IMR-90 (cell line): Measurements from ENCODE around the gene PRRX1.

ENCODE experiments used
- BHLHE40 ChIP-seq: fragments of 150-350 bp; IDR thresholded peaks from 2 replicates; pipeline ENCODE4 v1.6.1; 2016; ENCODE audit warnings: mild to moderate bottlenecking, low read depth, low read length
- CHD1 ChIP-seq: IDR thresholded peaks from 2 replicates; pipeline ENCODE4 v1.6.1; 2012; ENCODE audit warnings: low read depth, low read length, improper control_type of control experiment
- CTCF ChIP-seq: conservative IDR thresholded peaks from 2 replicates; pipeline ENCODE4 v1.5.1; 2012; ENCODE audit warnings: mild to moderate bottlenecking, low read depth, low read length, improper control_type of control experiment
- MAFK ChIP-seq: IDR thresholded peaks from 2 replicates; pipeline ENCODE4 v1.6.1; 2012; ENCODE audit warnings: low read depth, low read length, improper control_type of control experiment
- POLR2A ChIP-seq: IDR thresholded peaks from 2 replicates; pipeline ENCODE4 v1.6.1; 2012; ENCODE audit warnings: mild to moderate bottlenecking, low read depth, low read length
- RAD21 ChIP-seq: IDR thresholded peaks from 2 replicates; pipeline ENCODE4 v1.6.1; 2012; ENCODE audit warnings: low read length, improper control_type of control experiment
- RCOR1 ChIP-seq: IDR thresholded peaks from 2 replicates; pipeline ENCODE4 v1.6.1; 2012; ENCODE audit warnings: mild to moderate bottlenecking, low read length, improper control_type of control experiment; ENCODE audit not compliant: insufficient replicate concordance
- RFX5 ChIP-seq: IDR thresholded peaks from 2 replicates; pipeline ENCODE4 v1.8.0; 2012; ENCODE audit warnings: low read depth, mild to moderate bottlenecking, low read length, moderate library complexity
- USF2 ChIP-seq: fragments of 150-350 bp; IDR thresholded peaks from 2 replicates; pipeline ENCODE4 v1.6.1; 2017; ENCODE audit warnings: mild to moderate bottlenecking, antibody characterized with exemption, low read length, low read depth
- TF ChIP-seq, protein P1 (sequence below): fragments of 150-350 bp; IDR thresholded peaks from 2 replicates; pipeline ENCODE4 v1.6.1; 2016; ENCODE audit warnings: low read depth, mild to moderate bottlenecking, low read length, moderate library complexity, borderline replicate concordance

DNA sequence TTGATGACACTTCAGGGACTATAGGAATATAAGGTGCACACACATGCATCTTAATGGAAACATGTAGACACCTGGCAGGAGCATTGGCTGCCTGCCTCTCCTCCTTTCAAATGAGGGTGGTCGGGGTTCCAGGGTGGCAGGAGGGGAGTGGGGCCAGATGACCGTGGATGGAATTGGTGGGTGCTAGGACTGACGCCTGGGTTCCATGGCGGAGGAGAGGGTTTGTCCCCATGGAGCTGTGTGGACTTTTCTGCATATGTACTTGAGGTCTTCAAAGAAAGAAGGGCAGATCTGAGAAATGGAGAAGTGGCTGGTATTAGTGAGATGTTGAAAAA lies 7.7 kb downstream of the PRRX1 start:
- TF ChIP-seq CTCF (no peak), POLR2A (no peak), RAD21 (no peak), RCOR1 (no peak), RFX5 (no peak), MAFK (no peak), USF2 (no peak), BHLHE40 (no peak), CHD1 (no peak)
- TF ChIP-seq, protein P1, sequence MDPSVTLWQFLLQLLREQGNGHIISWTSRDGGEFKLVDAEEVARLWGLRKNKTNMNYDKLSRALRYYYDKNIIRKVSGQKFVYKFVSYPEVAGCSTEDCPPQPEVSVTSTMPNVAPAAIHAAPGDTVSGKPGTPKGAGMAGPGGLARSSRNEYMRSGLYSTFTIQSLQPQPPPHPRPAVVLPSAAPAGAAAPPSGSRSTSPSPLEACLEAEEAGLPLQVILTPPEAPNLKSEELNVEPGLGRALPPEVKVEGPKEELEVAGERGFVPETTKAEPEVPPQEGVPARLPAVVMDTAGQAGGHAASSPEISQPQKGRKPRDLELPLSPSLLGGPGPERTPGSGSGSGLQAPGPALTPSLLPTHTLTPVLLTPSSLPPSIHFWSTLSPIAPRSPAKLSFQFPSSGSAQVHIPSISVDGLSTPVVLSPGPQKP: no peak
